Effector CD8-positive, alpha-beta T cell (primary cell): ENCODE measurements around the gene BCCIP.

Experiments
- DNase-seq: peaks from one replicate; lab custom pipeline; 2025; lab: John Stamatoyannopoulos, UW

BCCIP gene

DNA sequence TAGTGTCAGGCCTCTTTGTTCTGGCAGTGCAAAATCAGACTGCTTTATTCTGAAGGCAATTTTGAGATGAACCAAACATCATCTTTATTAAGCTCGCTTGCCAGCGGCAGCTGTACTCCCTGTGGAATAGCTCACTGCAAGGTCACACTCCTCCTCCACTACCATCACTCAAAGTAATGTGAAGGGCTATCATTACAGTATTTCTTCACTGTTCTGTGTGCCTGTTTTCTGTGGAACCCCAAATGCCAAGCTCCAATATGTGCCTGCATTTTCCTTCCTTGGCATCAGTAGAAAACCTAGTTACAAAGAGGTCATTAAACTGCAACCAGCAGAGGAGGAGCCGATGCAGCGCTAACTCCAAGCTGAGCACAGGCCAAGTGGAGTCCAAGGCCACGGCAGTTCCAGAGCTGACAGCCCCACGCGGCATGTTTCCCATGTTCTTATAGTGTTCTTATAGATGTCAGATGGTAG, 21.4 kb downstream of the BCCIP start:
- no peak for DNase-seq

DNA sequence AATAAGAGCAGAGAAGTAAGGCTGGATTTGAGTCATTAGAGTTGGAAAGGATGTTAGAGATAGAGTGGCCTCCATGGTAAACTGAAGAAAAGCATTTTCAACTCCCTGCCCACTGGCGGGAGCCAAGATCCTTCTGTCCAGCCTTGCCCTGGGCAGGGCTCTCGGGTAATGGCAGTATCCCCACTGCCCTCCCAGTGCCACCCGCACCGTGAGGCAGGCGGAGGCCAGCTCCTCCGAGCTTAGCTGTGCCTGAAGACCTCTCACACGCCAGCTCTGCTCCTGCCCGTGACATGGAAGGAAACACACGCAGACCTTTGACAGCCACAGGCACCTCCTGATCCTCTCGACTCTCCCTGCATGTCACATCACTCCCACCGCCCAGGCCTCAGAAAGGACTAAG, 22.3 kb downstream of the BCCIP start:
- no peak for DNase-seq

DNA sequence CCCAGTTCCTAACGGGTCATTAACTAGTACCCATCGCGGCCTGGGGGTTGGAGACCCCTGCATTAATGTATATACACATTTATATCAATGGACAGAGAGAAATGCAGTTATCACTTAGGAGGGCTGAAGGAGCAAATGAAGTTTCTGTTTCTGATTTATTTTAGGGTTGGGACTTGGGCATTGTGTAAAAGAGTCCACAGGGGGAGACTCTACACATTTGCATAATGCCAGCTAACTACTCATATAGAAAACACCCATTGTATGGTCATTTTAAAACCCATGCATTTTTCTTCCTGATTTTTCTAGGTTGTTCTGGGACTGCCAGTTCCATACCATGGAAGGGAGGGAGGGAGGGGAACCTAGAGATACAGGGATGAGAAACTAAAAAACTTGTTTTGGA, 23.5 kb downstream of the BCCIP start:
- no peak for DNase-seq

DNA sequence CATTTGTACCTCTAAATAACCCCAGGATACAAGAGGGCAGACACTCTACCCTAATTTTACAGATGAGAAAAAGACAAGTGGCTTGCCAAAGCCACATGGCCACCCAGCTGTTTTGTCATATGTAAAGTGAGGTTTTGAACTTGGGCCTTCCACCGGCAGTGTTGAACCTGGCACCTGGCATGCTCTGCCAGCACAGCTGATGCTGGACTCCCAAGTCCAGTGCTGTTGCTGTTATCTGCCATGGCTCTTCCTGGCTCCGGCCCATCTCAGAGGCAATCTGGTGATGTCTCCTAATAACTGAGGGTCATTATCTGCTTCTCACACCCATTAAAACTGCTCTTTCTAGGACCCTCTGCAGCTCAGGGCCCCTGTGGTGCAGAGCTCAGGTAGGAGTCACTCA, 25.0 kb downstream of the BCCIP start:
- DNase-seq: no peak

DNA sequence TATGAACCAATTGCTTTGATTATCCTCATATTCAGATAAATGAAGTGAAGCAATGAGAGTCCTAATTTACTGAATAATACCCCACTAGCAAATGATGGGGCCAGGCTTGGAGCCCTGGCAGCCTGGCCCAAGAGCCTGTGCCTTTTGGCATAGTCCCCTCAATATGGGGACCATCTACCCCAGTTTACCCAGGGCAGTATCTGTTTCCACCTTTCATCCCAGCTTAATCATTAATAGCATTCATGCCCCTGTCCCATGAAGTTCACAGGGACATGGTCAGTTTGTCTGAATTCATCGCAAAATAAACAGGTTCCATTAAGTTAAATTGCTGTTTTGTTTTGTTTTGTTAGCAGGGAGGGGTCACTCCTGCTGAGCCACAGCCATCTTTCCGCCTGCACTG, 25.5 kb downstream of the BCCIP start:
- DNase-seq: no peak

DNA sequence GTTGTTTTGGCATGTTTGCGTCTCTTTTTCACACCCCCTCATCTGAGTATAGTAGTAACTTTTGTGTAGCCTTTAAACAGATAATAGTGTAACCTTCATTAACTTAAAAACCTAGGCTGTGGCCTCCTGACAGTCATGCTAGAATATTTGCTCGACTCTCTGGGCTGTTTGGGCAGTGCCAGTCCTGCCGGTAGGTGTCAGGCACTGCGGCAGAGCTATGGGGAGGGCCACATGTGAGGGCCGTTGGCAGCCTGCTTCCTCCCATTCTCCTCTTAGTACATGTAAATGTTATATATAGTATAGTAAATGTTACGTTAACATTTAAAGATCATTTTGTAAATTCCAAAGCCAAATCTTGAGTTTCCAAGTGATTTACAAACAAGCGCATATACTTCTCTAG, 26.1 kb downstream of the BCCIP start:
- DNase-seq: no peak

DNA sequence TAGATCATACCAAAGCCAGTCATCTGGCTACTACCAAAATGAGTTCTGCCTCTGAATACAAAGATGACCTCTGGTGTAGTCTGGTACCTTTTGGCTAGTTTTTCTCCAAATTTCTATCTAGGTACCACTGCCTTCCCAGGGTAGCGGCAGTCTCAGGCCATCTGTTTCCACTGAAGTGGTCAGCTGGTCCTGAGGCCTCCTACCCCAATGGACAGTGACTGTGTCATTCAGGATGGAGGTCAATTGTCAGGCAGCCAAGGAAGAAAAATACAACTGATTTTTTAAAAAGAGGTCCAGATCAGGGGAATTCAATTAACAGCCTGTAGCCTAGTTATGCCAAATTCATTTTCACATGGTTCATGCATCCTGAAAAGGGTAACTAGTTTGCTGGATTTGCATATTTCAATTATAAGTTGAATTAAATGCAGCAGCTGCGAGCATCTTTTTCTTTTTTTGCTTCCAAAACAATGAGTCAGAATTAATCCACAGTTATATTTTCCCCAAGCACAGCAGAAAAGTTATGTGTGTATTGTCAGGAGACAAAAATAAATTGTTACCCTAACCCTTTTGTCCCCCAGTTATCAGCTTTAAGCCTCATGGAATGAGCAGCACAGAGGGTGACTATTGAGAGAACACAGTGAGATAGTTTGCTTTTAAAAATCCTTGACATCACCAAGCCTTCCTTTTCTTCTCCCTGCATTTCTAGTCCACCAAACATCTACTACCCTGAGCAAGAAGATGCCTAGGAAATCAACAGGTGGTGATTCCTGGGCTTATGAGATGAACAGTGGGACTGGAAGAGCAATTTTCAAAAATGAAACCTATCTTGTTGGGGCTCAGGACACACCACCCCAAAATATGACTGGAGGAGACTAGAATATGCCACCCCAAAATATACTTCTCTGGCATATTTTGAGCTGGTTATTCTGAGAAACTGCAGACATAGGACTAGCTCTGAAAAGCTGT, 27.7 kb downstream of the BCCIP start:
- no peak for DNase-seq

DNA sequence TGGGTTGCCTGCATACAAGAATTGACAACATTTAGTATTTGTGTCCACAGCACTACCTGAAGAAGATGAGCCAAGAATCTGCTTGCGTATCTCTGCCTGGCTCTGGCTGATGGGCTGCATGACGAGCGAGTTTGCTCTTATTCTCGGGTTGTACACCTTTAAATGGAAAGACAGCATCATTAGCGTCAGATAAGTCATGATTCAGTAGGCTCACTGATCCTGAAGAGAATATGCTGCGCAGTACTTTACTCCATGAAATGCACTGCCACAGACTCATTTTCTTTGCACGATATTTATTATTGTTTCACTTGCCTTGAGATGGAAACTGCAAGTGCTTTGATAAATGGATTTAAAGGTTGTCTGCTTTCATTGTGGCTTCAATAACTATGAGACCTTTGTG, 29.1 kb downstream of the BCCIP start:
- DNase-seq: no peak

DNA sequence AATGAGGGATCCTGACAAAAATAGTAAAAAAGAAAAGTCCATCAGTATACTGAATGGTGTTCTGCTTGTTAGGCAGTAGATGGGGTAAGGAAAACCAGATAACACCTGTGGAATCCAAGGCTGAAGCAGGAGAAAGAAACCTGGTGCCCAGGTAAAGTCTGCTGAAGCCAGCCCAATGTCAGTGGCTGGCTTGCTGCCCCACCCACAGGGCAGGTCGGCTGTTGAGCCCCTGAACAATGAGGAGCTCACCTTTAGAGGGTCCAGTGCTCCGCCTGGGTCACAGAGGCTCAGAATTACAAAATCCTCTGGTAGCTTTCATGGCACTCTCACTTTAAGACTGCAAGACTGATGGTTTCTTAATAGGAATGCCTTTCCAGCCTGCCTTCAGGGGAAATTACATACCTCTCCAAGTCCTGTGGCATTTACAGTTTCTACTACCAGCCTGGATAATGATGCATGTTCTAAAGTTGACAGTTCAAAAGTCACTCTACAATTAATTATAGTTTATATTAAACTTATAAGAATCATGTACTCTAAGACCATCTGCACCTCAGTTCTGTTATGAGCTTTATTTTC, 33.9 kb downstream of the BCCIP start:
- no peak for DNase-seq

DNA sequence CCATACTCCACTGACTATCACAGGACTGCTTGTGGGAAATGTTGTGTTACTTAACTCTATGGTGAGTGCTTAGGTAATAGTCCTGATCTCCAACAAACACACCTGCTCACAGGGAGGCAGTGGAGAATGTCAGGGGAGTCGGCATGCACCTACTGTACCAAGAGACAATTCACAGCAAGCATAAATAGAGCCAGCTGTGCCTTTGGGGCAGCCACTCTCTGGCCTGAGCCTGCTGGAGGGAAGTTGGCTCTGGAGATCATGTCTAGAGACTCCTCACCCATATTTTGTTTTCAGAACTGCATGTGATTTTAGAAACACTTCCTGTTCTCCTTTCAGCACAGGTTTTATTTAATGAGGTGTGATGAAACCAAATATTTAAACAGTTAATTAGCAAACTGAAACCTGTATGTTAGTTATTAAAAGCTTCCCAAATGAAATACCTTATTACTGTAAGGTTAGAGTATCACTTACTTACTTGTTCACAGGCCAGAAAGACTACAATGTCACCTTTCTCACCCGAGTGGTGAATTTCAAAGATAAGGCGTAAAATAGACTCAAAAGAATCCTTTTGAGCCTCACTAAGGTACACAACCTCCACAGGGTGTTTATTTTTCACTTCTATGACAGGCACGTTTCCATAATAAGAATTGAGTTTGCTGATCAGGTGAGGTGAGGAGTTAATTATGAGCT, 35.9 kb downstream of the BCCIP start:
- DNase-seq: no peak

DNA sequence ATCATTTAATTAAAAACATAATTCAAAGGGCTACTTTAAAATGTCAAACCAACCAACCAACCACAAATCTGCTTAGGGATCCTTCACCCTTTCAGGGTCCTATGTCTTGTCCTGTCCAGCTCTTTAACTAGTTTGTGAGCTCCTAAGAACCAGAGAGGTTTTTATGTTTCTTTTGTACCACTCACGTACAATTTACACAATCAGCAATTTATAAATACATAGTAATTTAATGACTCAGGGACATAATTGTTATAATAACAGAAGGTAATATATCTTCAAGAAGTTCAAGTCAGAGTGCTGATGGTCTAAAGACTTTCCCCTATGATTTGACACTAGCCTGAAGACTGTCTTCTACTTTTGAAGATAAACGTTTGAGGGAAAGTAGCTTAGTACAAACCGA, 41.8 kb downstream of the BCCIP start:
- no peak for DNase-seq

DNA sequence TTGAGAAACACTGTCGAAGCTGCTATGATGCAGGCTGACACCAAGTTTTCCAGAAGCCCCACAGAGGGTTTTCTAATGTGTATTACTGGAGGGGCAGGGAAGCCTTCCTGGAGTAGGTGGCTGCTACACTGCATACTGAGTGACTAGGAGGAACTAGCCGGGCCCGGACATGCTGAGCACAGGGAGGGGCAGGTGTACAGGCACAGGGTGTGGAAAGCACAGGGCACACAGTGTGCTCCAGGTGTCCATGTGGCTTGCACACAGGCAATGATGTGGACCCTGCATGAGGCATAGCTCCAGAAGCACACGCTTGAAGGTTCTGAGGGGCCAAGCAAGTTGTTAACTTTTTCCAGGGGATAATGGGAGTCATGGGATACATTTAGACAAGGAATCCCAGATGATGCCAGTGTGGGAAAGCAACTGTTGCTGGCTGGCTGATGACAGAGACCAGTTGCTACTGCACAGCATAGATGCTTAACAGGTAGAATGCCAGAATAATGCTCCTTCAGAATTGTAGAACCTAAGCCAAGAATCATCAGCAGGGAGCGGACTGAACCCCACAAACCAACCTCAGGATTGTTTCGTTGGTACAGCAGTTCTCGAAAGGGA, 43.2 kb downstream of the BCCIP start:
- DNase-seq: no peak

DNA sequence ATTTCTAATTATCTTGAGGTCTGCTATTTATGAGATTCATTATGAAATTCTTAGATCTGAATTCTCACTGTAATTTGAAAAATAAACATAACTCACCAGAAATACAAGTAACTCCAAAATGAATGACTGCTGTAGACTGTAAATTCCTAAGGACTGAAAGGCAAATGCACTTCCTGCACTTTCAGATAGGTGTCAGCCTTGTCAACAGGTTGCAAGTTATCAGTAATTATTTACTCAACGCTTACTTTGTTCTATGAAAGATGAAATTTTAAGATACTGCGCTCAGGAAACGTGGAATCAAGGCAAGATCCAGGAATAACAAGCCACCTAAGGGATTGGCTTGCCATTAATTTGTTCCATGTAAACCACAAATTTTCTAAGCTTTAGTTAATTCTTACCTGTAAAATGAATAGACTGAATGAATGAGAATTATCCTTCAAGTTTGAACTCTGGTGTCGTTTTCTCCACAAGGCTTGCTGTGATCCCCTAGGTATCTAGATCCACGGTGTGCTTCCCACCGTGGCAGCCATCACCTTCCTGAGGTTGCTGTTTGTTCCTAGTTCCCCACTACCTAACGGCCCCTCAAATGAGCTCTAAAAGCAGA, 45.1 kb downstream of the BCCIP start:
- DNase-seq: no peak

DNA sequence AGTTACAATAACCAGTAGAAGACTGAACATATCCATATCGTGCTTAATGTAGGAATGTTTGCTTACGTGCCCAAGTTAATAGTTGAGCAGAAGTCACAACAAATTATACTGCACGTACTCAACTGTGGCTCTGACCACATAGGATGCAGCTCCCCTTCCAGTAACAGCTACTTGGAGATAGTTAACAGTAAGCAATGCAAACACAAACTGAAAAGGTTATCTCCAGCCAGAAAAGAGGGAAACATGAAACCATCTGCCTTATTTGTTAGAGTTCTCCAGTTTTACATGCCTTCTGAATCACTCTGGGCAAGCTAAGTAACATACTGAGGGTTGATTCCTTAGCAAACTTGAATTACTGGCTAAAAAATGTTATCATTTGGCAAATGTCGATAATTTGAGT, 48.0 kb downstream of the BCCIP start:
- DNase-seq: no peak

DNA sequence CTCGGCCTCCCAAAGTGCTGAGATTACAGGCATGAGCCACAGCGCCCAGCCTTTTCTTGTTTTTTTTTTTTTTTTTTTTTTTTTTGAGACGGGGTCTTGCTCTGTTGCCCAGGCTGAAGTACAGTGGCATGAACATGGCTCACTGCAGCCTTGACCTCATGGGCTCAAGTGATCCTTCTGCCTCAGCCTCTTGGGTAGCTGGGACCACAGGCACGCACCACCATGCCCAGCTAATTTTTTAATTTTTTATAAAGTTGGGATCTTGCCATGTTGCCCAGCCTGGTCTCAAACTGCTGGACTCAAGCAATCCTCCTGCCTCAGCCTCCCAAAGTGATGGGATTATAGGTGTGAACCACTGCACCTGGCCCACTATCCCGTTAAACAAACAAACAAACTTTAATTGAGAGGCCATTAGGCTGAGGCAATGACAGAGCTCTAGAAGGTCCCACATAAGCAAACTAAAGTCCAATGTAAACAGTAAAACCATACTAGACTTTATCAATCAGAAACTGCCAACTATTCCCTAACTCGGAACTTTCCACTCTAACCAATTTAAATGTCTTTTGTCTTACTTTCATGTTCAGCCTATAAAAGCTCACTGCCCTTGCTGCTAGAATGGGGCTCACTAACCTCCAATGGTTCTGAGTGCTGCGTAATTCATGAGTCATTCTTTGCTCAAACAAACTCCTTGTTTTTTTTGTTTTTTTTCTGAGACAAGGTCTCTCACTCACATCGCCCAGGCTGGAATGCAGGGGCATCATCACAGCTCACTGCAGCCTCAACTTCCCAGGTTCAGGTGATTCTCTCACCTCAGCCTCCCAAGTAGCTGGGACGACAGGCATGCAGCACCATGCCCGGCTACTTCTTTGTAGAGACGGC, 55.9 kb downstream of the BCCIP start:
- no peak for DNase-seq

DNA sequence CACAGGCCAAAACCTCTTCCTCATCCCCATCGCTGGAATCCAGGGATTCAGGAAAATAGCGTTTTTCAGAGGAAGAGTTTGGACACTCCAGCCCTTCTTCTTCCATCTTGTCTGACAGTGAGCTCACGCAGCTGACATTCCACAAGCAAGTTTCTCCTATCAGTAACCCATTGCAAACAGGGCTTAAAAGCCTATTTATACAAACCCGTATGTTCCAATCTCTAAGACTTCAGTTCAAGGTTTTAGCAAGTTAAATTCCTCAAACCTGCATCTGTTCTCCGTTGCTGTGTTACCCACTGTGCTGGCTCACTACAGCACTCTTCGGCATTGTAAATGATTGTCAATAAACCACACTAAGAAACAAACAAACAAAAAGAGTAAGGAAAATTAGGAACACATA, 57.4 kb downstream of the BCCIP start:
- DNase-seq: no peak

DNA sequence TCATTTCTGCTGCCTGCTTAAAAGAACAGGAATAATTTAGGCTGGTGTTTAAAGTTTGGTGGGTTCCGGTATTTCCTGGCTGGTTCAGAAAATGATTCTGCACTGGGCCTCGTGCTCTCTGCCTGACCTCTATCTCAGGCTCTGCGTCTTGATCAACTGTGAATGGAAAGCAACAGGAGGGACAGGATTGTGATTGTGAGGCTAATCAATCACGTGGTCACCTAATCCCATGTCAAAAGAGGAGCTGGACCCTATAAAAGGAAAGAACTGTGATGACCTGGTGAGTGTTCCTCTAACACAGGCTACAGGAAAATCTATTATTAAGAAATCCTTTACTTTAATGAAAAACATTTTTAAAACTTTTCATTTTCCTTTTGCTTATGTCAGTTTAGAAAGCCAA, 57.8 kb downstream of the BCCIP start, which contains the start of gene DHX32:
DHX32 (minus strand) TSS at position 101 of the 400 bp plus-strand sequence. CDS start 468 bp downstream, outside the sequence.
- no peak for DNase-seq

DNA sequence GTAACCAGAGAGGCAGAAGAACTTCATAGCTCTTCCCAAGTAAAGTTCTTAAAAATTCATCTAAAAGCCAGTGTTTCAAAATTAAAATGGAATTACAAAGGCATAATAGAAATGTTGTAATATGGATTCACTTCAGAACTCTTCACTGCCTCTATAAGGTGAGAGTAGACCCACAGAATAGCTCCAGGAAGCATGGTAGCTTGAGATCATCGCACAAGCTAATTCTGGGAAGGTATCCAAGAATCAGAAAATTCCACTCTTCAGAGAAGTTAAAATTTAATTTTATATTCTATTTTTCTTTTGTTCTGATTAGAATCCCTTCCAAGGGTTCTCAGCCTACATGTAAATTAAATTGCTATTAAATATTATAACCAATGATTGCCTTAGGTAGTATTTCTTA, 59.2 kb downstream of the BCCIP start:
- DNase-seq: no peak

DNA sequence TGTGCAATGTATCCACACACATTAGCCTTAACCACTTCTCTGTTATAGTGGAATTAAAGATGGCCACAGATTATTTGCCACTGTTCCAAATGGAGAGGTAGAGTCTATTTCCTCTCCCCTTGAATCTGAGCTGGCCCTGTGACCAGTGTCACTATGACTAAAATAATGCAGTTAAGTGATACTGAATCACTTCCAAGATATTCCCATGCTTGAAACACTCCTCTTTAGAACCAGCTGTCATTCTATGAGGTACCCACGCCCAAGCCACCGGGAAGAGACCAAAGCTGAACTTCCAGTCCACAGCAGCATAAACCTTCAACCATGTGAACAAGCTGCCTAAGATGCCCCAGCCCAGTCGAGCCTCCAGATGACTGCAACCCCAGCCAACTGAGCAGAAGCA, 59.9 kb downstream of the BCCIP start:
- DNase-seq: no peak
